PFSK-1 (cell line): ENCODE data around the gene SDF4.

Experiments used
- FOXP2 ChIP-seq: optimal IDR thresholded peaks from 2 replicates; pipeline ENCODE3; 2011; ENCODE audit warnings: borderline replicate concordance, control low read depth, inconsistent platforms; ENCODE audit not compliant: insufficient read depth; ENCODE audit errors: extremely low read length, extremely low read depth
- POLR2AphosphoS5 ChIP-seq: IDR thresholded peaks from 2 replicates; pipeline ENCODE4 v1.6.1; 2012; ENCODE audit warnings: low read depth, mild to moderate bottlenecking, control low read depth, low read length, moderate library complexity
- SIN3A ChIP-seq: IDR thresholded peaks from 2 replicates; pipeline ENCODE4 v1.6.1; 2012; ENCODE audit warnings: mild to moderate bottlenecking, low read length, moderate library complexity, borderline replicate concordance; ENCODE audit not compliant: insufficient read depth
- TAF1 ChIP-seq: IDR thresholded peaks from 2 replicates; pipeline ENCODE4 v1.6.1; 2012; ENCODE audit warnings: low read length, control low read depth, borderline replicate concordance; ENCODE audit not compliant: insufficient read depth
- TF ChIP-seq, protein P1 (sequence below), 2 experiments: IDR thresholded peaks; 2 replicates each; pipeline versions ENCODE4 v1.6.1 to v1.8.0; 2011 to 2012; ENCODE audit warnings: low read depth in 2 of 2, low read length in 2 of 2, control low read depth in 1 of 2, inconsistent platforms in 1 of 2, mild to moderate bottlenecking in 1 of 2, moderate library complexity in 1 of 2; ENCODE audit not compliant: insufficient read depth in 1 of 2

Gene SDF4

DNA sequence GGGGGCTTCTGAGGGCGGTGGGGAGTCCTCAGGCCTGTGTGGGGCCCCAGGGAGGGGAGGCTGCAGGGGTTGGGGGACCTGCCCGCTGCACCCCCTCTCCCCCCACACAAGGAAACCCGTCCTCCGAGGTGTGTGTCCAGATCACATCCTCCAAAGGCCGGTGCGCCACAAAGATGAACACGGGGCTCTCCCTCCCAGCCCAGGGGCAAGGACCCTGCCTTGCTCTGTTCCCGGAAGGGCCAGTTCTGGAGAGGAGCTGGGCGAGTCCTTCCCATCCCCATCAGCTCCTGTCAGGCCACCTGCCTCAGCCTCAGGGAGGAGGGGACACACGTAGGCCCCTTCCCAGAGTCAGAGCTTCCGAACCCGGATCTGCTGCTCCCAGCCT, 60.6 kb downstream of the SDF4 start:
- TF ChIP-seq TAF1 (no peak), FOXP2 (no peak), SIN3A (no peak), POLR2AphosphoS5 (no peak)
- TF ChIP-seq, protein P1, sequence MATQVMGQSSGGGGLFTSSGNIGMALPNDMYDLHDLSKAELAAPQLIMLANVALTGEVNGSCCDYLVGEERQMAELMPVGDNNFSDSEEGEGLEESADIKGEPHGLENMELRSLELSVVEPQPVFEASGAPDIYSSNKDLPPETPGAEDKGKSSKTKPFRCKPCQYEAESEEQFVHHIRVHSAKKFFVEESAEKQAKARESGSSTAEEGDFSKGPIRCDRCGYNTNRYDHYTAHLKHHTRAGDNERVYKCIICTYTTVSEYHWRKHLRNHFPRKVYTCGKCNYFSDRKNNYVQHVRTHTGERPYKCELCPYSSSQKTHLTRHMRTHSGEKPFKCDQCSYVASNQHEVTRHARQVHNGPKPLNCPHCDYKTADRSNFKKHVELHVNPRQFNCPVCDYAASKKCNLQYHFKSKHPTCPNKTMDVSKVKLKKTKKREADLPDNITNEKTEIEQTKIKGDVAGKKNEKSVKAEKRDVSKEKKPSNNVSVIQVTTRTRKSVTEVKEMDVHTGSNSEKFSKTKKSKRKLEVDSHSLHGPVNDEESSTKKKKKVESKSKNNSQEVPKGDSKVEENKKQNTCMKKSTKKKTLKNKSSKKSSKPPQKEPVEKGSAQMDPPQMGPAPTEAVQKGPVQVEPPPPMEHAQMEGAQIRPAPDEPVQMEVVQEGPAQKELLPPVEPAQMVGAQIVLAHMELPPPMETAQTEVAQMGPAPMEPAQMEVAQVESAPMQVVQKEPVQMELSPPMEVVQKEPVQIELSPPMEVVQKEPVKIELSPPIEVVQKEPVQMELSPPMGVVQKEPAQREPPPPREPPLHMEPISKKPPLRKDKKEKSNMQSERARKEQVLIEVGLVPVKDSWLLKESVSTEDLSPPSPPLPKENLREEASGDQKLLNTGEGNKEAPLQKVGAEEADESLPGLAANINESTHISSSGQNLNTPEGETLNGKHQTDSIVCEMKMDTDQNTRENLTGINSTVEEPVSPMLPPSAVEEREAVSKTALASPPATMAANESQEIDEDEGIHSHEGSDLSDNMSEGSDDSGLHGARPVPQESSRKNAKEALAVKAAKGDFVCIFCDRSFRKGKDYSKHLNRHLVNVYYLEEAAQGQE (IDR thresholded peaks at IDR 0.05; ENCODE audit: insufficient read depth in 1 of 2, low read depth in 2 of 2, low read length in 2 of 2), result no peak

DNA sequence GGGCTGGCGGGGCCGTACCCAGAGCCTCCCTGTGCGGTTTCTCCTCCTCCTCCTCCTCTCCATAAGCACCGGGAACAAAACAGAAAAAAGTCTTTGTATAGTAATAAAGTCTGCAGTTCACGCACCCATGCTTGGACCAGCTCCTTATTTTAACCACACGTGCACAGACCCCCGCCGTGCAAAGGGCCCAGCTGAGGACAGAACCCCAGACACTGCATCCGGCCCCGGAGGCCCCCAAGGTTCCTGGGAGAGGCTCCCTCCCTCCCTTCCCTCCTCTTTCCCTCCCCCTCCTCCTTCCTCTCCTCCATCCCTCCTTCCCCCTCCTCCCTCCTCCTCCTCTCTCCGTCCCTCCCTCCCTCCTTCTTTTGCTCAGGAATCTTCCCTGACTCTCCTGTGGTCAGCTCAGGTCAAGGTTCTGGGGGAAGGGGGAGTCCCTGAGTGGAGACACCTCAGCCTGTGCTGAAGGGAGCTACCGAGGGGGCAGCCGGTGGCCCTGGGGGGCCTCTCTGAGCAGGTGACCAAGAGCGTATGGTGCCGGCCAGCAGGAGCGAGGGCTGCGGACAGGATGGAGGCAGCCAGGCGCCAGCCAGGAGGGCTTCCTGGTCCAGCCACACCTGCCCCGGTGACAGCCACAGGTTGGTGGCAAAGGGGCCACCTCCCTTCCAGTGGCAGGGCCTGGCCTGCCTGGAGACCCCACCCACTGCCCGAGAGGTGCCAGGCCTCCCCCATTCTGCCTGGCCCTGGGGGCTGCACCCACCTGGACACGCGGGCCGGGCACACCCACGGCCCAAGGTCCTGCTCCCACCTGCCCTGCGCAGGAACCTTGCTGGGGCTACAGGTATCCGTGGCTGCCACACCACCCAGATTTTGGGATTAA, 61.3 kb downstream of the SDF4 start:
- TF ChIP-seq SIN3A (no peak), TAF1 (no peak)

DNA sequence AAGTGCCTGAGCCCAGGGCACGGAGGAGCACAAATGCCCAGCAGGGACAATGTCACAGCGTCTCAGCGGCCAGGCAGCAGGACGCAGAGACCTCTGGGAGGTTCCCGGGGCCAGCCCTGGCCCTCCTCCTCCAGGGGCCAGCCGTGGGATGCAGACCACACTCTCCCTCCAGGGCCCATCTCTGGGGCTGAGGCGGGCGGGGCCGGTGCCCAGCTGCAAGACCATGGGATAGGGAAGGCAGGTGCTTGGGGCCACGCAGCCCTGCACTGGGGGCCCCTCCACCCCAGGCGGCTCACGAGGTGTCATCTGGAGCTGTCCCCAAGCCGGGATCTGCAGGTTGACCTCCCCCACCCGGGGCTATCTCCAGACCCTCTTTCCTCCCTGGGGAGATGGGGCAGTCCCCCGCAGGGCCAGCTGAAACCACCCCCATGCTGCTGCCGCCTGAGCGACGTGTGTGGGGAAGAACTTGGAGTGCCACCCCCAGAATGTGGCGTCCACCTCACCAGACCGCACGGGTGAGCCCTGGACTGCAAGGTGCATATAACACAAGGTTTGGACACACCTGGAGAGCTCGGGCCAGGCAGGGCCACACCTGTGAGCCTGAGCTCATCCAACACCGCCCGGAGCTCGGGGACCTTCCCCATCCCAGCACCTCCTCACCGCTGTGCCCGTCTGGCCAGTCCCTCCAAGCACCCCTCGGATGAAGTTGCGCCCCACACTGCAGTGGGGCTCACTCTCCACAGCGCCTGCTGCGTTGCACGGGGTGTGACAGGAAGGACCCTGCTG, 62.2 kb downstream of the SDF4 start:
- TF ChIP-seq POLR2AphosphoS5 (no peak), FOXP2 (no peak), TAF1 (no peak)
- TF ChIP-seq, protein P1 (IDR thresholded peaks at IDR 0.05; ENCODE audit: insufficient read depth in 1 of 2, low read depth in 2 of 2, low read length in 2 of 2), result no peak

DNA sequence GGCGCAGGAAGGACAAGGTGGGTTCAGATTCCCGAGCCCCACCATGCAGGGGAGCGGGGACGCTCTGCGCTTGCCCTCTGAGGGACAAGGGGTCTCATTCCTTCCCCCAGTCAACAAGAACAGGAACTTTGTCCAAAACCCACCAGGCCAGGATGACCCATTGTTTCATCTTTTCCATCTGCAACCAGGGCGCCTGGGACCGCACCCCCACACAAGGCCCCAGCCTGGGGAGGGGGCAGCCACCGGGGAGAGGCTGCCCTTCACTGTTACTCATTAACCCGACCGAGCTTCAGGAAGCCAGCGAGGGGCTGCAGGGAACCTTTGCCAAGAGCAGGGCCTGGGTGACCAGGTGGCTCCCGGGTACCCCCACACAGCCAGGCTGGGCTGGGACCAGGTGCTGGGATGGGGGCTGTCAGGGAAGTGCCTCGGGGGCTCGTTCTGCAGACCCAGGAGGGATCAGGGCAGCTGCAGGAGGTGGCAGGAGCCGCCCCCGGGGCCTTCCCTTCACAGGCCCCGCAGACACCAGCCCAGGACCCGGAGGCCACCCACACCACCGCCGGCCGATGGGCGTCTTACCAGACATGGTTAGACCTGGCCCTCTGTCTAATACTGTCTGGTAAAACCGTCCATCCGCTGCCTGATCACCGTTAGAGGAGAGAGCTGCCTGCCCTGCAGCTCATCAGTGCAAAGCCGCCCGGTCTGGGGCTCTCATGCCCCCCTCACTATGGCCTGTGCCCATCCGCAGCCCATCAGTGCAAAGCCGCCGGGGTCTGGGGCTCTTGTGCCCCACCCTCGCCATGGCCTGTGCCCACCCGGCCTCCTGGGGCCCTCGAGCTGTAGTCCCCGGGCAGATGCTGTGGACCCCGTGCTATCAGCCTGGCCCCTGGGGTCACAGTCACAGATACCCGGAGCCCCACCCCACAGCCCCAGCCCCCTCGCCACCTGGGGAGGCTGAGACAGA, 63.1 kb downstream of the SDF4 start:
- TF ChIP-seq POLR2AphosphoS5 (no peak), TAF1 (no peak), FOXP2 (no peak), SIN3A (no peak)
- TF ChIP-seq, protein P1 (IDR thresholded peaks at IDR 0.05; ENCODE audit: insufficient read depth in 1 of 2, low read depth in 2 of 2, low read length in 2 of 2), result no peak
